ENCODE data around the gene SRD5A1. TPM values are rescaled to one million over a fixed set of nuclear protein-coding genes. Genes with fewer than 3 reads are reported as not detected.
A peak's percentile ranks its signal among the peaks of the same experiment; 100 is the strongest.

Gene SRD5A1
- total RNA-seq, 1 donor, result 8.8 TPM

DNA sequence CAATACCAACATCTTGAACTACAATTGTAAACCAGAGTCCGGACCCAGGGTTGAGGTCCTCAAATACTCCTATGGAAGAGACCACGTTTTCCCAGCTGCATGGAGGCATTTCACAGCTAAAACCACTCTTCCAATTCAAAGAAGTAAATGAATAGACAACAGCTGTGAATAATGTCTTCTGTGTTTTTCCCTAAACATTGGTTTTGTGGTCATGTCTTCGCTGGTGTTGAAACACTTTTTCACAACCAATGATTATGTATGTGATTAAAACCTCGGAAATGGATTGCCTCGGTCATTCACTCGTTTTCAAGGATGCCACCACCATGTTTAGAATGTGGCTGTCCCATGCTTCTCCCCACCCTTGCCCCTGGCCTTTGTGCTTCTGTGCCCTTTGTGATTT lies 70.6 kb downstream of the SRD5A1 start:
- Histone ChIP-seq H3K4me3 (ENCODE audit: low read length) (no peak overlapping the region), H3K4me1 (ENCODE audit: insufficient read depth, low read length) (peaks cover 18% of the 10 kb centered on the region), H3K9me3 (ENCODE audit: low read depth, low read length) (no peaks in the 10 kb centered on the region), H3K27me3 (ENCODE audit: insufficient read depth, low read length) (peaks cover 10% of the 10 kb centered on the region)

DNA sequence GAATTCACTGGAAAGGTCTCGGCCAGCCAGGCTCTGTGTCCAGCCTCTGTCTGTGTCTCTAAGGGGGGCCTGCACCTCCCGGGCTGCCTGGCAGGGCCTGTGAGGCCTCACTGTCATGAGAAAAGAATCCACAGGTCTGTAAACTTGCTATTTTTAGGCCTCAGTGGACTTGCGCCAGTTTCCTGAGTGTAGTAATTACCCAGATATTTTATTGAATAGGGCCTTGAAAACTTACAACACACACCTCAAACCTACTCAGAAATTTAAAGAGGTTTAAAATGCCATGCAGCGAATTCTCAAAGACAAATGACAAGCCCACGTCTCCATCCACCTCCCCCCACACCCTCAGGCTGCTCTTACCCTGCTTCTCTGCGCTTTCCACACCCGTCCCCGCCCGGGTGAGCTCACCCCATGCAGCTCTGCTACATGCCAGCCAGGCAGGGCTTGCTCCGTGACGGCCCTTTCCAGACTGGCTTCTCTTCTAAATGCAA lies 71.2 kb downstream of the SRD5A1 start:
- Histone ChIP-seq H3K27me3 (ENCODE audit: insufficient read depth, low read length) (peaks cover 6% of the 10 kb centered on the region), H3K9me3 (ENCODE audit: low read depth, low read length) (no peaks in the 10 kb centered on the region), H3K4me1 (ENCODE audit: insufficient read depth, low read length) (peaks cover 18% of the 10 kb centered on the region), H3K4me3 (ENCODE audit: low read length) (no peak overlapping the region)

DNA sequence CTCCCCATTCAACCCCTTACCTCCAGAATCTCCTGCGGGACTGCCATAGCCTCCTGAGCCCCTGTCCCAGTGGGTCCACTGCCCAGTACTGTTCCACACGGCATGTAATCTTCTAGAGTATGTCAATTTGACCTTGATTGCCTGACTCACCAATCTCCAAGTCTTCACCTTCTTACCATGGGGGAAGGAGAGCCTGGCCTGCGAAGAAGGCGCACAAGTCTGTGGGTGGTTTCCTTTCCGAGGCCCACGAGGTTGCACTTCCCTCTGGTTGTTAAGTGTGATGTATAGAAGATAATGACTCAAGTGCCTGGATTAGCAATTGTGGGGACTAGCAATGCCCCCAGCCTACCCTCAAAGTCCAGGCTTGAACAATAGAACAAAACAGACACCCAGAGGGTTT lies 71.8 kb downstream of the SRD5A1 start:
- H3K4me1 ChIP-seq (ENCODE audit: insufficient read depth, low read length), result peaks cover 18% of the 10 kb centered on the region
- H3K27me3 ChIP-seq (ENCODE audit: insufficient read depth, low read length), result no peaks in the 10 kb centered on the region
- H3K4me3 ChIP-seq (ENCODE audit: low read length), result no peak overlapping the region
- no peaks in the 10 kb centered on the region for H3K9me3 ChIP-seq (ENCODE audit: low read depth, low read length)

DNA sequence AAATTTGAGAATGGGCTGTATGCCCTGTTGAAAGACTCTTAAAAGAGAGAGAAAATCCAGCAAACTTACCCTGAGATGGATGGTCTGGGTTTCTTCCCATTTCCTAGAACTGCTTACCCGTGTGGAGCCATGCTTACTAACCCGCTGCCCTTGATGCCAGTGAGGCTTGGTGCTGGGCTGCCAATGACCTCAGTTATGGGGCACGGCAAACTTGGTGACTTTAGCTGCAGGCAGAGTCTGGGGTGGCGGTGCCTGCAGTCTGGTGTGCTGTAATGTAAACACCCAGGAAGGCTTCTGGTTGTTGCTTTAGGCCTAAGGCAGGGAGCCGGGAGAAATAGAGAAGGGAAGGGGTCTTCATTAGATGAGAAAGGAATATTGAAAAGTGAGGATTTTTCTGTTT lies 72.7 kb downstream of the SRD5A1 start:
- Histone ChIP-seq H3K4me1 (ENCODE audit: insufficient read depth, low read length) (peaks cover 18% of the 10 kb centered on the region), H3K4me3 (ENCODE audit: low read length) (no peak overlapping the region)

GRCh38 chr5:6707852-6708251 lies 74.6 kb downstream of the SRD5A1 start:
- no peak overlapping the region for H3K4me3 ChIP-seq (ENCODE audit: low read length)
- peaks cover 29% of the 10 kb centered on the region for H3K4me1 ChIP-seq (ENCODE audit: insufficient read depth, low read length)
- no peaks in the 10 kb centered on the region for H3K9me3 ChIP-seq (ENCODE audit: low read depth, low read length)
- no peaks in the 10 kb centered on the region for H3K27me3 ChIP-seq (ENCODE audit: insufficient read depth, low read length)

More for the DNA sequence above, 72.7 kb downstream of the SRD5A1 start:
- Histone ChIP-seq H3K9me3 (ENCODE audit: low read depth, low read length) (no peaks in the 10 kb centered on the region), H3K27me3 (ENCODE audit: insufficient read depth, low read length) (no peaks in the 10 kb centered on the region)

GRCh38 chr5:6708814-6709213 lies 75.6 kb downstream of the SRD5A1 start:
- H3K4me1 ChIP-seq (ENCODE audit: insufficient read depth, low read length), result peaks cover 26% of the 10 kb centered on the region
- no peaks in the 10 kb centered on the region for H3K9me3 ChIP-seq (ENCODE audit: low read depth, low read length)
- no peaks in the 10 kb centered on the region for H3K27me3 ChIP-seq (ENCODE audit: insufficient read depth, low read length)
- no peak overlapping the region for H3K4me3 ChIP-seq (ENCODE audit: low read length)

GRCh38 chr5:6710070-6710469 lies 76.8 kb downstream of the SRD5A1 start:
- Histone ChIP-seq H3K27me3 (ENCODE audit: insufficient read depth, low read length) (no peaks in the 10 kb centered on the region), H3K4me1 (ENCODE audit: insufficient read depth, low read length) (peaks cover 18% of the 10 kb centered on the region), H3K9me3 (ENCODE audit: low read depth, low read length) (no peaks in the 10 kb centered on the region), H3K4me3 (ENCODE audit: low read length) (no peak overlapping the region)

- H3K4me1 ChIP-seq (ENCODE audit: insufficient read depth, low read length), result peaks cover 23% of the 10 kb centered on the region
- H3K27me3 ChIP-seq (ENCODE audit: insufficient read depth, low read length), result no peaks in the 10 kb centered on the region
- no peak overlapping the region for H3K4me3 ChIP-seq (ENCODE audit: low read length)
- H3K9me3 ChIP-seq (ENCODE audit: low read depth, low read length), result no peaks in the 10 kb centered on the region
Observed at GRCh38 chr5:6710551-6711318, 77.5 kb downstream of the SRD5A1 start.

- Histone ChIP-seq H3K4me3 (ENCODE audit: low read length) (no peak overlapping the region), H3K27me3 (ENCODE audit: insufficient read depth, low read length) (no peaks in the 10 kb centered on the region)
Observed at GRCh38 chr5:6711409-6712141, 78.3 kb downstream of the SRD5A1 start.

GRCh38 chr5:6712142-6712576 lies 78.9 kb downstream of the SRD5A1 start:
- Histone ChIP-seq H3K9me3 (ENCODE audit: low read depth, low read length) (no peaks in the 10 kb centered on the region), H3K27me3 (ENCODE audit: insufficient read depth, low read length) (no peaks in the 10 kb centered on the region), H3K4me3 (ENCODE audit: low read length) (peak overlapping the region; percentile 90), H3K4me1 (ENCODE audit: insufficient read depth, low read length) (peaks cover 37% of the 10 kb centered on the region)

More at GRCh38 chr5:6711409-6712141, 78.3 kb downstream of the SRD5A1 start:
- H3K9me3 ChIP-seq (ENCODE audit: low read depth, low read length), result no peaks in the 10 kb centered on the region
- H3K4me1 ChIP-seq (ENCODE audit: insufficient read depth, low read length), result peaks cover 31% of the 10 kb centered on the region

DNA sequence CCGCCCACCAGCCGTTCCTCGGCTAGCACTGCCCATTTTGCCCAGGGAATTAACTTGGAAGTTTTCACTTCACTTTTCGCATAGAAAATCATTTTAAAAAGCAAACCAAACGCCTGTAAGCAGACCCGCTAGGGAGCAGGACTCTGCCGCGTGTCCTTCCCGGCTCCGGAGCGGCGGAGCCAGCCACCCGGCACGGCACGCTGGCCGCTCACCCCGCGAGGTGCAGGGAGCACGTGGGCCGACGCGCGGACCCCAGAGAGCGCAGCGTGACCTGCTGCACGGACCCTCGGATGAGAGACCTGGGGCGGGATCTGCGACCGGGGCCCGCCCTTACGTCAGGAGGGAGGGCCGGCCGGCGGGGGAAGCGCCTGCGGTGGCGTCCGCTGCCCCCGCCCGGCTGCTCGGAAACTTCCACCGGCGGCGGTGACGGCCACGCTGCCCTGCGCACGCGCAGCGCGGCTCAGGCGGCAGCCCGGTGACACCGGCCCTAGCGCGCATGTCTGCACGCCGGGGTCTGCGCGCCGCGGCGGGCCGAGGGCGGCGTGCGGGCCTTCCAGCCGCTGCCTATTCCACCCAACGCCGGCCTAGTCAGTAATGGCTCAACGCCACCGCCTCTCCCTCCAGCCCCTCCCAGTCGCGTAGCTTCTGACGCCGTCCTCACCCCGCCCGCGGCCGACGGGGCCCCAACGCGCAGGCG lies 79.5 kb downstream of the SRD5A1 start:
- H3K4me3 ChIP-seq (ENCODE audit: low read length), result peak overlapping the region; percentile 90
- H3K9me3 ChIP-seq (ENCODE audit: low read depth, low read length), result no peaks in the 10 kb centered on the region
- no peaks in the 10 kb centered on the region for H3K27me3 ChIP-seq (ENCODE audit: insufficient read depth, low read length)
- H3K4me1 ChIP-seq (ENCODE audit: insufficient read depth, low read length), result peaks cover 43% of the 10 kb centered on the region

DNA sequence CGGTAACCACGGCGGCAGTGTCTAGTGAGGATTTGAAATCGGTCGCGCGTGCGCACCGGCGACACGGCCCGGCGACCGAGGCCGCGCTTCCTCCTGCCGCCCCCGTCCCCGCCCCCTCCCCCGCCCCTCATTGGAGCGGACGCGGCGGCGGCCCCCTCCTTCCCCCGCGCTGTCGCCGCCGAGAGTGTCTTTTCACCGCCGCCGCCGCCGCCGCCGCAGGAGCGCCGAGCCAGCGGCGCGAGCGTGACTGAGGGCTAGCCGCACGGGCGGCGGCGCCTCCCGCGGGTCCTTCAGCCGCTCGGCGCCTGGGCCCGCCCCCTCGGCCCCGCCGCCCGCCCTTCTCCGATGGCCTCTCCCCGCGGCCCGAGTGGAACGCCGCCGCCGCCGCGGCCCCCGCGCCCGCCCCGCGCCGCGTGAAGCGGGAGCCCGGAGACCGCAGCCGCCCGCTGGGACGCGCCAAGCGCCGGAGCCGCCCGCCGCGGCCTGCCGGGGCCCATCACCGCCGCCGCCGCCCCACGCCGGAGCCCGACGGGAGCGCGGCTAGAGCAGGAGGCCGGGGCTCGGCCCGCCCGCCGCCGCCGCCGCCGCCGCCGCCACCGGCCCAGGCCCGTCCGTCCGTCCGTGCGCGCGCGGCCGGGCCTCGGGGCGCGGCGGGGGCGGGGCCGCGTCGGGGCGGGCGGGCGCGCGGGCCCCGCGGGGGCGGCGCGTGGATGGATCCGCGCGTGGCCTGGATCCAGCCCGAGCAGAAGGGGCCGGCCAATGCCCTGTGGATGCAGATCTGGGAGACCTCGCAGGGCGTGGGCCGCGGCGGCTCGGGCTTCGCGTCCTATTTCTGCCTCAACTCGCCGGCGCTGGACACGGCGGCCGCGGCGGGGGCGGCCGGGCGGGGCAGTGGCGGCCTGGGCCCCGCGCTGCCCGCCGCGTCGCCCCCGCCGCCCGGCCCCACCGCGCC lies 80.3 kb downstream of the SRD5A1 start, which contains the start of gene TENT4A:
TENT4A (plus strand) TSS at position 159 of the 952 bp plus-strand sequence; CDS start at position 711, 552 bp downstream.
- Histone ChIP-seq H3K27me3 (ENCODE audit: insufficient read depth, low read length) (no peaks in the 10 kb centered on the region), H3K9me3 (ENCODE audit: low read depth, low read length) (no peaks in the 10 kb centered on the region)

GRCh38 chr5:6714226-6715041 lies 81.2 kb downstream of the SRD5A1 start:
- H3K4me3 ChIP-seq (ENCODE audit: low read length), result peak overlapping the region; percentile 50
- no peaks in the 10 kb centered on the region for H3K9me3 ChIP-seq (ENCODE audit: low read depth, low read length)
- peaks cover 52% of the 10 kb centered on the region for H3K4me1 ChIP-seq (ENCODE audit: insufficient read depth, low read length)
- no peaks in the 10 kb centered on the region for H3K27me3 ChIP-seq (ENCODE audit: insufficient read depth, low read length)

More for the DNA sequence above, 80.3 kb downstream of the SRD5A1 start, which contains the start of gene TENT4A:
- H3K4me1 ChIP-seq (ENCODE audit: insufficient read depth, low read length), result peaks cover 49% of the 10 kb centered on the region
- H3K4me3 ChIP-seq (ENCODE audit: low read length), result peak within 1 kb of the TSS; percentile 90

Measured in mononuclear cell (primary cell).